K562 (cell line): ENCODE data around the gene TEX101. TPM values are rescaled to one million over a fixed set of nuclear protein-coding genes. Genes with fewer than 3 reads are reported as not detected.

Experiments
- CHD1 ChIP-seq: fragments of 200-600 bp; sonication (generic); IDR thresholded peaks from one replicate; pipeline ENCODE4 v1.6.1; 2012; ENCODE audit warnings: mild to moderate bottlenecking, moderate library complexity, low read length, inconsistent platforms
- CREM ChIP-seq: IDR thresholded peaks from 2 replicates; pipeline ENCODE4 v1.6.1; 2014; ENCODE audit warnings: antibody characterized with exemption, low read depth
- TOE1 ChIP-seq, 2 experiments: fragments of 450-650 bp in 1 of 2; sonication (generic) in 1 of 2; formaldehyde crosslinking in 1 of 2; IDR thresholded peaks; 2 replicates each; pipeline versions ENCODE4 v1.7.1 to v1.8.0; 2016 to 2022; ENCODE audit warnings: borderline replicate concordance in 2 of 2, mild to moderate bottlenecking in 2 of 2, antibody characterized with exemption in 1 of 2, inconsistent platforms in 1 of 2, low read depth in 1 of 2, missing genetic modification reagents in 1 of 2, moderate library complexity in 1 of 2
- polyA plus RNA-seq, 8 experiments: library from polyadenylated mRNA; depleted of rRNA in 4 of 8; stranded (reverse) in 5 of 8; unstranded in 3 of 8; fragments of >200 nt; fragmentation: Nextera tagmentation in 2 of 8; fragmentation: Illumina TruSeq in 1 of 8; extraction: Ambion mirVana in 2 of 8; extraction: Trizol in 1 of 8; gene quantifications; 2 replicates each; pipeline versions ENCODE4 v1.2.1 to v1.2.3, GENCODE V29; 2011 to 2014; ENCODE audit warnings: inconsistent platforms in 1 of 8, missing spikeins in 1 of 8
- total RNA-seq, 7 experiments: library from RNA; depleted of rRNA in 6 of 7; stranded (reverse); fragments of >200 nt in 6 of 7; fragmentation: Illumina TruSeq in 2 of 7; extraction: Trizol in 2 of 7; gene quantifications; 2 replicates each; pipeline versions ENCODE4 v1.2.1 to v1.2.3, GENCODE V29; 2011 to 2021; ENCODE audit warnings: low replicate concordance in 1 of 7
- TF ChIP-seq, protein P1 (sequence below): fragments of 200-800 bp; sonication (Bioruptor generic); IDR thresholded peaks from 2 replicates; pipeline ENCODE4 v1.6.1; 2016; ENCODE audit warnings: missing genetic modification characterization, missing compliant biosample characterization
- TF ChIP-seq, protein P2 (sequence below): IDR thresholded peaks from 2 replicates; pipeline ENCODE4 v1.6.1; 2012; ENCODE audit warnings: low read depth, low read length, improper control_type of control experiment, borderline replicate concordance

The TEX101 gene
- total and polyA plus RNA-seq, 9 of the 15 experiments (the other 6 are each of a cell fraction or from before 2014, with no cell fraction given): 0.10 to 0.36 (median 0.14) TPM; not detected in 6

DNA sequence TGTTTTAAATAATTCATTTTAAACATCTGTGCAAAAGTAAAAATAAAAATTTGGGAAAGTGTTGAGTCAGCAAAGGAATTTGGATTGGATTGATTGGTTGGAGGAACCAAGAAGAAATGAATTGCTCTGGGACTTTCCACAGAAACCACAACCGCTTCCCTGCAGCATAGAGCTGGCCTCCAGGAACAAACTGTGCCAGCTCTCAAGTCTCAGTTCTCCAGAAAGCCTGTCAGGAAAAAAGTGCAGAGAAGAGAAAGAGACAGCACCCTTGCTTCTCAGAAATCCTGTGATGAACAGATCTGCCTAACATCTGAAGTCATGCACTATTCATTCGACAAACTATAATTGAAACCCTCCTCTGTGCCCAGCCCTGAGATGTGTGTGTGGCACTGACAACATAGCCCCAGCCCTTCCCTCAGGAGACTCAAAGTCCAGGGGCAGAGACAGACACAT, 35.9 kb downstream of the TEX101 start (continued):
- TF ChIP-seq, protein P1, sequence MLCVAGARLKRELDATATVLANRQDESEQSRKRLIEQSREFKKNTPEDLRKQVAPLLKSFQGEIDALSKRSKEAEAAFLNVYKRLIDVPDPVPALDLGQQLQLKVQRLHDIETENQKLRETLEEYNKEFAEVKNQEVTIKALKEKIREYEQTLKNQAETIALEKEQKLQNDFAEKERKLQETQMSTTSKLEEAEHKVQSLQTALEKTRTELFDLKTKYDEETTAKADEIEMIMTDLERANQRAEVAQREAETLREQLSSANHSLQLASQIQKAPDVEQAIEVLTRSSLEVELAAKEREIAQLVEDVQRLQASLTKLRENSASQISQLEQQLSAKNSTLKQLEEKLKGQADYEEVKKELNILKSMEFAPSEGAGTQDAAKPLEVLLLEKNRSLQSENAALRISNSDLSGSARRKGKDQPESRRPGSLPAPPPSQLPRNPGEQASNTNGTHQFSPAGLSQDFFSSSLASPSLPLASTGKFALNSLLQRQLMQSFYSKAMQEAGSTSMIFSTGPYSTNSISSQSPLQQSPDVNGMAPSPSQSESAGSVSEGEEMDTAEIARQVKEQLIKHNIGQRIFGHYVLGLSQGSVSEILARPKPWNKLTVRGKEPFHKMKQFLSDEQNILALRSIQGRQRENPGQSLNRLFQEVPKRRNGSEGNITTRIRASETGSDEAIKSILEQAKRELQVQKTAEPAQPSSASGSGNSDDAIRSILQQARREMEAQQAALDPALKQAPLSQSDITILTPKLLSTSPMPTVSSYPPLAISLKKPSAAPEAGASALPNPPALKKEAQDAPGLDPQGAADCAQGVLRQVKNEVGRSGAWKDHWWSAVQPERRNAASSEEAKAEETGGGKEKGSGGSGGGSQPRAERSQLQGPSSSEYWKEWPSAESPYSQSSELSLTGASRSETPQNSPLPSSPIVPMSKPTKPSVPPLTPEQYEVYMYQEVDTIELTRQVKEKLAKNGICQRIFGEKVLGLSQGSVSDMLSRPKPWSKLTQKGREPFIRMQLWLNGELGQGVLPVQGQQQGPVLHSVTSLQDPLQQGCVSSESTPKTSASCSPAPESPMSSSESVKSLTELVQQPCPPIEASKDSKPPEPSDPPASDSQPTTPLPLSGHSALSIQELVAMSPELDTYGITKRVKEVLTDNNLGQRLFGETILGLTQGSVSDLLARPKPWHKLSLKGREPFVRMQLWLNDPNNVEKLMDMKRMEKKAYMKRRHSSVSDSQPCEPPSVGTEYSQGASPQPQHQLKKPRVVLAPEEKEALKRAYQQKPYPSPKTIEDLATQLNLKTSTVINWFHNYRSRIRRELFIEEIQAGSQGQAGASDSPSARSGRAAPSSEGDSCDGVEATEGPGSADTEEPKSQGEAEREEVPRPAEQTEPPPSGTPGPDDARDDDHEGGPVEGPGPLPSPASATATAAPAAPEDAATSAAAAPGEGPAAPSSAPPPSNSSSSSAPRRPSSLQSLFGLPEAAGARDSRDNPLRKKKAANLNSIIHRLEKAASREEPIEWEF: no peak
- TF ChIP-seq CREM: no peak
- no peak for TF ChIP-seq TOE1 (IDR thresholded peaks at IDR 0.05; ENCODE audit: borderline replicate concordance)
- no peak for TF ChIP-seq TOE1 (CRISPR knock-in tag; IDR thresholded peaks at IDR 0.05; ENCODE audit: borderline replicate concordance, low read depth)
- TF ChIP-seq, protein P2, sequence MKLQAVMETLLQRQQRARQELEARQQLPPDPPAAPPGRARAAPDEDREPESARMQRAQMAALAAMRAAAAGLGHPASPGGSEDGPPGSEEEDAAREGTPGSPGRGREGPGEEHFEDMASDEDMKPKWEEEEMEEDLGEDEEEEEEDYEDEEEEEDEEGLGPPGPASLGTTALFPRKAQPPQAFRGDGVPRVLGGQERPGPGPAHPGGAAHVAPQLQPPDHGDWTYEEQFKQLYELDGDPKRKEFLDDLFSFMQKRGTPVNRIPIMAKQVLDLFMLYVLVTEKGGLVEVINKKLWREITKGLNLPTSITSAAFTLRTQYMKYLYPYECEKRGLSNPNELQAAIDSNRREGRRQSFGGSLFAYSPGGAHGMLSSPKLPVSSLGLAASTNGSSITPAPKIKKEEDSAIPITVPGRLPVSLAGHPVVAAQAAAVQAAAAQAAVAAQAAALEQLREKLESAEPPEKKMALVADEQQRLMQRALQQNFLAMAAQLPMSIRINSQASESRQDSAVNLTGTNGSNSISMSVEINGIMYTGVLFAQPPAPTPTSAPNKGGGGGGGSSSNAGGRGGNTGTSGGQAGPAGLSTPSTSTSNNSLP: no peak
- TF ChIP-seq CHD1: no peak
